GM12878 (cell line): ENCODE data around the gene RNF183. TPM values are rescaled to one million over a fixed set of nuclear protein-coding genes. Genes with fewer than 3 reads are reported as not detected.

ENCODE experiments used
- ATAC-seq: fragments of 200-7000 bp; cut with Tn5 transposase; 3 replicates; pipeline ENCODE4 v1.9.1; 2020; ENCODE audit warnings: mild to moderate bottlenecking, moderate library complexity
- BruUV-seq: library from RNA; stranded (reverse); fragments of 400-500 nt; replicated peaks from 2 replicates; lab custom pipeline; 2021; lab: Mats Ljungman, UMichigan
- CTCF ChIA-PET: fragments of 300-600 bp; sonication (Branson Sonifier 250); formaldehyde crosslinking; extraction: SDS; loops from one replicate; lab custom pipeline; 2021; ENCODE audit warnings: inconsistent platforms; lab: Yijun Ruan, JAX
- POLR2A ChIA-PET: fragments of 350-600 bp; formaldehyde crosslinking; extraction: SDS; loops from one replicate; lab custom pipeline; 2021; ENCODE audit warnings: inconsistent platforms; lab: Charles Lee
- RAD21 ChIA-PET: fragments of 300-600 bp; sonication (Branson Sonifier 250); formaldehyde crosslinking; loops from one replicate; lab custom pipeline; 2023; ENCODE audit warnings: antibody characterized with exemption; ENCODE audit not compliant: unreplicated experiment; lab: Charles Lee
- SMC1A ChIA-PET: fragments of 300-600 bp; sonication (Branson Sonifier 250); formaldehyde crosslinking; loops from one replicate; lab custom pipeline; 2023; ENCODE audit not compliant: unreplicated experiment, uncharacterized antibody; lab: Charles Lee
- DNase-seq: peaks from one replicate; pipeline ENCODE4 v3.0.0-alpha.2; 2011; ENCODE audit warnings: low read depth, low spot score
- FAIRE-seq: peaks from 3 replicates; lab custom pipeline; 2011; peaks lifted over from hg19 to GRCh38; lab: Jason Lieb, UNC
- H2AFZ ChIP-seq: 2 replicates; pipeline ENCODE4 v1.6.0; 2011; ENCODE audit warnings: low read depth, low read length, control low read depth; ENCODE audit not compliant: control insufficient read depth
- H3K27ac ChIP-seq: 2 replicates; pipeline ENCODE4 v1.5.1; 2011; ENCODE audit warnings: control low read depth; ENCODE audit not compliant: control insufficient read depth, insufficient read depth
- H3K27me3 ChIP-seq, 2 experiments: replicated peaks in 1 of 2; 2 replicates each; pipeline versions ENCODE4 v1.6.0 to v1.6.1; 2011; ENCODE audit warnings: low read length in 1 of 2; ENCODE audit not compliant: control insufficient read depth in 2 of 2, insufficient read depth in 2 of 2
- H3K36me3 ChIP-seq, 2 experiments: 2 replicates each; pipeline ENCODE4 v1.5.1; 2011; ENCODE audit warnings: low read length in 1 of 2; ENCODE audit not compliant: control insufficient read depth in 2 of 2, insufficient read depth in 2 of 2
- H3K4me1 ChIP-seq: 2 replicates; pipeline ENCODE4 v1.6.1; 2011; ENCODE audit warnings: mild to moderate bottlenecking, low read length, moderate library complexity, mixed read lengths; ENCODE audit not compliant: control insufficient read depth, insufficient read depth
- H3K4me2 ChIP-seq: 2 replicates; pipeline ENCODE4 v1.6.0; 2011; ENCODE audit warnings: control low read depth; ENCODE audit not compliant: control insufficient read depth, insufficient read depth
- H3K4me3 ChIP-seq: fragments of 200-600 bp; sonication (generic); 2 replicates; pipeline ENCODE4 v1.5.1; 2016
- H3K79me2 ChIP-seq: 2 replicates; pipeline ENCODE4 v1.6.0; 2011; ENCODE audit warnings: low read length; ENCODE audit not compliant: control insufficient read depth, insufficient read depth
- H3K9ac ChIP-seq: 2 replicates; pipeline ENCODE4 v1.8.0; 2011; ENCODE audit warnings: low read length, control low read depth, mixed read lengths; ENCODE audit not compliant: control insufficient read depth, insufficient read depth
- H3K9me3 ChIP-seq: replicated peaks from 3 replicates; pipeline ENCODE4 v1.5.1; 2011; ENCODE audit warnings: mild to moderate bottlenecking, low read length; ENCODE audit not compliant: control insufficient read depth, insufficient read depth
- H4K20me1 ChIP-seq: 2 replicates; pipeline ENCODE4 v1.6.0; 2011; ENCODE audit not compliant: control insufficient read depth, insufficient read depth
- WGBS: methylation state at CpG from one replicate; pipeline ENCODE4 v1.1.6; 2016; ENCODE audit warnings: low lambda C conversion rate; ENCODE audit not compliant: insufficient replicate concordance, insufficient coverage; ENCODE audit errors: missing lambda C conversion rate; 5-methylcytosine and 5-hydroxymethylcytosine counted together
- in situ Hi-C: fragments of 300-500 bp; cut with MboI; formaldehyde crosslinking; loops from 9 replicates; pipeline ENCODE4 v1.14.3; 2018; ENCODE audit warnings: mixed read lengths
- intact Hi-C: fragments of 100-400 bp; cut with micrococcal nuclease; formaldehyde crosslinking; loops from one replicate; pipeline ENCODE4 v1.14.2; 2022; ENCODE audit not compliant: unreplicated experiment
- polyA plus RNA-seq, 11 experiments: library from polyadenylated mRNA; depleted of rRNA in 4 of 11; unstranded in 6 of 11; stranded (reverse) in 5 of 11; fragments of >200 nt; fragmentation: Nextera tagmentation in 4 of 11; fragmentation: Illumina TruSeq in 1 of 11; extraction: Ambion mirVana in 4 of 11; extraction: Trizol in 1 of 11; gene quantifications; 1 replicate in 1 of 11; 2 replicates in 10 of 11; pipeline versions ENCODE4 v1.2.1 to v1.2.3, GENCODE V29; 2011 to 2016; ENCODE audit warnings: inconsistent platforms in 2 of 11, missing spikeins in 2 of 11, low read depth in 1 of 11
- total RNA-seq, 4 experiments: library from RNA; depleted of rRNA in 3 of 4; stranded (reverse); fragments of >200 nt in 3 of 4; fragmentation: Illumina TruSeq in 1 of 4; extraction: Trizol in 1 of 4; gene quantifications; 2 replicates each; pipeline versions ENCODE4 v1.2.1 to v1.2.3, GENCODE V29; 2013 to 2021
- TF ChIP-seq, protein P1 (sequence below): IDR thresholded peaks from 2 replicates; pipeline ENCODE4 v1.6.1; 2012; ENCODE audit warnings: improper control_type of control experiment, low read depth, low read length; ENCODE audit not compliant: insufficient replicate concordance

Gene RNF183
- total and polyA plus RNA-seq, 10 of the 15 experiments (the other 5 are each of a cell fraction or from before 2014, with no cell fraction given), result 0.03 to 0.26 (median 0.07) TPM; not detected in 6

DNA sequence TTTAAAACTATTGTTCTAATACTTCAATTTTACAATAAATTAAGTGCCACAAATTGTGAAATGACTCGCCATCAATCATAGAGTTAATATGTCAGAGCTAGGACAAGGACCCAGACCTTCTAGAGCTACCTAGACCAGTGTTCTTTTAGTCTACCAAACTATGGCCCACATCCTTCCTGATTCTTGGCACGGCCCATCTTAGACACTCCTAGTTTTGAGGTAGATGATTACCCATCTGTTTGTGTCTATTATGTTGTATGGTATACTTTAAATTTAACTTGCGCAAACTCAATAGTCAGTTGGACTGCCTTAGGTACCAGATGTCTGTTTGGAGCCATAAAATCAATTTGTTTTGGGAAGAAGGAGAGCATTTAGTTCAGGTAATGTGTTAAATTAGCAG is 45.3 kb downstream of the RNF183 start:
- Histone ChIP-seq H3K4me3 (no peak overlapping the region), H2AFZ (no peak overlapping the region), H3K27ac (no peak overlapping the region), H3K4me2 (no peak overlapping the region), H3K9ac (no peak overlapping the region), H3K79me2 (no peaks in the 10 kb centered on the region), H3K4me1 (no peaks in the 10 kb centered on the region), H4K20me1 (no peaks in the 10 kb centered on the region), H3K27me3 (no peaks in the 10 kb centered on the region), H3K36me3 (peaks cover 2 to 19% of the 10 kb centered on the region in 2 experiments), H3K9me3 (no peaks in the 10 kb centered on the region)
- in situ Hi-C loops, result no loop called here
- ATAC-seq, result no peak
- ChIA-PET CTCF (no interaction called here), RAD21 (interaction anchor here (1.2 kb wide), 1 partner anchor 37 kb away, joined by 3 read pairs; the partner anchor contains the start of genes FKBP15 and SLC31A1), POLR2A (interaction anchor here (0.5 kb wide), 1 partner anchor 30 kb away, joined by 3 read pairs; no protein-coding TSS in a partner anchor), SMC1A (no interaction called here)
- no peak for FAIRE-seq
- BruUV-seq, result no TSS peak
- intact Hi-C loops, result no loop called here
- DNase-seq, result no peak
- TF ChIP-seq, protein P1, sequence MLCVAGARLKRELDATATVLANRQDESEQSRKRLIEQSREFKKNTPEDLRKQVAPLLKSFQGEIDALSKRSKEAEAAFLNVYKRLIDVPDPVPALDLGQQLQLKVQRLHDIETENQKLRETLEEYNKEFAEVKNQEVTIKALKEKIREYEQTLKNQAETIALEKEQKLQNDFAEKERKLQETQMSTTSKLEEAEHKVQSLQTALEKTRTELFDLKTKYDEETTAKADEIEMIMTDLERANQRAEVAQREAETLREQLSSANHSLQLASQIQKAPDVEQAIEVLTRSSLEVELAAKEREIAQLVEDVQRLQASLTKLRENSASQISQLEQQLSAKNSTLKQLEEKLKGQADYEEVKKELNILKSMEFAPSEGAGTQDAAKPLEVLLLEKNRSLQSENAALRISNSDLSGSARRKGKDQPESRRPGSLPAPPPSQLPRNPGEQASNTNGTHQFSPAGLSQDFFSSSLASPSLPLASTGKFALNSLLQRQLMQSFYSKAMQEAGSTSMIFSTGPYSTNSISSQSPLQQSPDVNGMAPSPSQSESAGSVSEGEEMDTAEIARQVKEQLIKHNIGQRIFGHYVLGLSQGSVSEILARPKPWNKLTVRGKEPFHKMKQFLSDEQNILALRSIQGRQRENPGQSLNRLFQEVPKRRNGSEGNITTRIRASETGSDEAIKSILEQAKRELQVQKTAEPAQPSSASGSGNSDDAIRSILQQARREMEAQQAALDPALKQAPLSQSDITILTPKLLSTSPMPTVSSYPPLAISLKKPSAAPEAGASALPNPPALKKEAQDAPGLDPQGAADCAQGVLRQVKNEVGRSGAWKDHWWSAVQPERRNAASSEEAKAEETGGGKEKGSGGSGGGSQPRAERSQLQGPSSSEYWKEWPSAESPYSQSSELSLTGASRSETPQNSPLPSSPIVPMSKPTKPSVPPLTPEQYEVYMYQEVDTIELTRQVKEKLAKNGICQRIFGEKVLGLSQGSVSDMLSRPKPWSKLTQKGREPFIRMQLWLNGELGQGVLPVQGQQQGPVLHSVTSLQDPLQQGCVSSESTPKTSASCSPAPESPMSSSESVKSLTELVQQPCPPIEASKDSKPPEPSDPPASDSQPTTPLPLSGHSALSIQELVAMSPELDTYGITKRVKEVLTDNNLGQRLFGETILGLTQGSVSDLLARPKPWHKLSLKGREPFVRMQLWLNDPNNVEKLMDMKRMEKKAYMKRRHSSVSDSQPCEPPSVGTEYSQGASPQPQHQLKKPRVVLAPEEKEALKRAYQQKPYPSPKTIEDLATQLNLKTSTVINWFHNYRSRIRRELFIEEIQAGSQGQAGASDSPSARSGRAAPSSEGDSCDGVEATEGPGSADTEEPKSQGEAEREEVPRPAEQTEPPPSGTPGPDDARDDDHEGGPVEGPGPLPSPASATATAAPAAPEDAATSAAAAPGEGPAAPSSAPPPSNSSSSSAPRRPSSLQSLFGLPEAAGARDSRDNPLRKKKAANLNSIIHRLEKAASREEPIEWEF, result no peak
- WGBS, result 95% methylated on average over 3 of the region's 3 CpGs
